ENCODE measurements around the gene SYT2. TPM values are rescaled to one million over a fixed set of nuclear protein-coding genes. Genes with fewer than 3 reads are reported as not detected.
"Not testable (repeated sequence)": the region's sequence is repeated elsewhere in the genome, so short reads cannot be mapped to it uniquely, and the experiment has no call there.

The SYT2 gene
- total RNA-seq, 1 donor from 2014 or later = not detected

GRCh38 chr1:202750024-202750423 is 39.8 kb upstream of the SYT2 start:
- peaks cover 89% of the 10 kb centered on the region for H3K36me3 ChIP-seq
- ATAC-seq (no peak), DNase-seq (no peak)
- no peak for TF ChIP-seq CTCF (IDR thresholded peaks at IDR 0.05)
- H3K4me3 ChIP-seq = no peak overlapping the region
- no peaks in the 10 kb centered on the region for H3K27me3 ChIP-seq (ENCODE audit: low read depth)
- H3K9me3 ChIP-seq = no peaks in the 10 kb centered on the region
- H3K4me1 ChIP-seq = no peaks in the 10 kb centered on the region
- intact Hi-C loops (cut with DNase I) = no loop called here
- H3K27ac ChIP-seq = no peak overlapping the region

- DNase-seq (no peak), ATAC-seq (no peak)
- no peak for TF ChIP-seq CTCF (IDR thresholded peaks at IDR 0.05)
- Histone ChIP-seq H3K9me3 (no peaks in the 10 kb centered on the region), H3K27ac (no peak overlapping the region), H3K27me3 (ENCODE audit: low read depth) (no peaks in the 10 kb centered on the region), H3K4me1 (no peaks in the 10 kb centered on the region), H3K36me3 (peaks cover 92% of the 10 kb centered on the region), H3K4me3 (no peak overlapping the region)
- intact Hi-C loops (cut with DNase I) = no loop called here
Observed at GRCh38 chr1:202745323-202745888, 35.2 kb upstream of the SYT2 start.

- H3K9me3 ChIP-seq; DNase-seq; intact Hi-C loops (cut with DNase I); H3K27me3 ChIP-seq (ENCODE audit: low read depth); ATAC-seq; H3K4me1 ChIP-seq; H3K27ac ChIP-seq; H3K4me3 ChIP-seq: not testable (repeated sequence)
- peaks cover 86% of the 10 kb centered on the region for H3K36me3 ChIP-seq
Observed at GRCh38 chr1:202744770-202745169, 34.5 kb upstream of the SYT2 start.

GRCh38 chr1:202742496-202742895 is 32.2 kb upstream of the SYT2 start:
- Histone ChIP-seq H3K27me3 (ENCODE audit: low read depth) (no peaks in the 10 kb centered on the region), H3K9me3 (no peaks in the 10 kb centered on the region), H3K4me3 (no peak overlapping the region), H3K4me1 (no peaks in the 10 kb centered on the region), H3K27ac (no peak overlapping the region), H3K36me3 (peaks cover 78% of the 10 kb centered on the region)
- intact Hi-C loops (cut with DNase I) = no loop called here
- ATAC-seq (no peak), DNase-seq (no peak)
- TF ChIP-seq CTCF (IDR thresholded peaks at IDR 0.05) = no peak

- Histone ChIP-seq H3K27me3 (ENCODE audit: low read depth) (no peaks in the 10 kb centered on the region), H3K4me3 (no peak overlapping the region), H3K4me1 (no peaks in the 10 kb centered on the region), H3K9me3 (no peaks in the 10 kb centered on the region), H3K27ac (no peak overlapping the region), H3K36me3 (peaks cover 99% of the 10 kb centered on the region)
- TF ChIP-seq CTCF (IDR thresholded peaks at IDR 0.05) = no peak
- no peak for DNase-seq
- intact Hi-C loops (cut with DNase I) = no loop called here
- ATAC-seq = no peak
Observed at GRCh38 chr1:202733251-202733650, 23.0 kb upstream of the SYT2 start.

GRCh38 chr1:202728951-202729350 is 18.7 kb upstream of the SYT2 start:
- H3K9me3 ChIP-seq = no peaks in the 10 kb centered on the region
- H3K4me1 ChIP-seq = no peaks in the 10 kb centered on the region
- DNase-seq (no peak), ATAC-seq (no peak)
- no peaks in the 10 kb centered on the region for H3K27me3 ChIP-seq (ENCODE audit: low read depth)
- peaks cover 89% of the 10 kb centered on the region for H3K36me3 ChIP-seq
- no peak overlapping the region for H3K27ac ChIP-seq
- H3K4me3 ChIP-seq = no peak overlapping the region
- intact Hi-C loops (cut with DNase I) = no loop called here
- no peak for TF ChIP-seq CTCF (IDR thresholded peaks at IDR 0.05)
